Dendritic cell treated with granulocyte-macrophage colony-stimulating factor and Interleukin-4, amounts not matched to agents 40 ng/mL and 50 ng/mL, for 4 days (primary cell): ENCODE data around the gene SUOX.
"Not testable (repeated sequence)": the region's sequence is repeated elsewhere in the genome, so short reads cannot be mapped to it uniquely, and the experiment has no call there.

Experiments
- H3K27ac Mint-ChIP-seq: one replicate; pipeline ENCODE4 v1.8.0; 2022; ENCODE audit warnings: mild to moderate bottlenecking, mixed read lengths
- H3K27me3 Mint-ChIP-seq: one replicate; pipeline ENCODE4 v1.8.0; 2022; ENCODE audit warnings: mild to moderate bottlenecking, mixed read lengths
- H3K36me3 Mint-ChIP-seq: one replicate; pipeline ENCODE4 v1.8.0; 2022; ENCODE audit warnings: low read depth, mixed read lengths
- H3K4me1 Mint-ChIP-seq: one replicate; pipeline ENCODE4 v1.8.0; 2022; ENCODE audit warnings: low read depth, mixed read lengths
- H3K4me3 Mint-ChIP-seq: one replicate; pipeline ENCODE4 v1.8.0; 2022; ENCODE audit warnings: mild to moderate bottlenecking, moderate library complexity, mixed read lengths
- H3K9me3 Mint-ChIP-seq: one replicate; pipeline ENCODE4 v1.8.0; 2022; ENCODE audit warnings: mixed read lengths
- intact Hi-C: fragments of 100-400 bp; cut with micrococcal nuclease; formaldehyde crosslinking; loops from one replicate; pipeline ENCODE4 v1.15.0; 2022

The SUOX gene

DNA sequence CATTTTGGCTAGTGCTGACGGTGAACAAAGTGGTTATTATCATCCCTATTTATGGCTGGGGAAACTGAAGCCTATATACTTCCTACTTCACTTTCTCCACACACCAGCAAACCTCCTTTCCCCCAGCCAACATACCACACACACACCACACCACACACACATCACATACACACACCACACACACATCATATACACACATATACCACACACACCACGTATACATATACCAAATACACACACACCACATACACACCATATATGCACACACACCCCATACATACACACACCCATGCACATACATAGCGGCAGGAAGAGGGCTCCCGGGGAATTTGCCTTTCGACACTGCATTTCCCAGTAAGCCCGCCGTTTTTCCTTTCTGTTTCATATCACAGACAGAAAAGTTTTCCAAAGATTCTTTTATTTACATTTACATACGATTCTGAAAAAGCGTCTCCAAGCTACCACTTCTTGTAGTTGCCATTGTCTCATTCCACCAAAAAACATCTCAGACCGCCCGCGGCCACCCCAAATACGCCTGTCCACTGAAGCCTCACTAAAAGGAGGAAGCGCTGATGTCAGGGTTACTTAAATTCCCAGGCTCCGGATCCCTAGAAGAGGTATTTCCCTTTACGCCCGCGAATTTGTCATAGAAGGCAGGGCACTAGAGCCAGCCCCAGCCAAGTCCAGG is 24.0 kb upstream of the SUOX start:
- peaks cover 31% of the 10 kb centered on the region for H3K36me3 Mint-ChIP-seq
- H3K9me3 Mint-ChIP-seq, result no peaks in the 10 kb centered on the region
- peaks cover 30% of the 10 kb centered on the region for H3K4me1 Mint-ChIP-seq
- intact Hi-C loops, result no loop called here
- H3K27ac Mint-ChIP-seq, result no peak overlapping the region
- no peaks in the 10 kb centered on the region for H3K27me3 Mint-ChIP-seq
- no peak overlapping the region for H3K4me3 Mint-ChIP-seq

DNA sequence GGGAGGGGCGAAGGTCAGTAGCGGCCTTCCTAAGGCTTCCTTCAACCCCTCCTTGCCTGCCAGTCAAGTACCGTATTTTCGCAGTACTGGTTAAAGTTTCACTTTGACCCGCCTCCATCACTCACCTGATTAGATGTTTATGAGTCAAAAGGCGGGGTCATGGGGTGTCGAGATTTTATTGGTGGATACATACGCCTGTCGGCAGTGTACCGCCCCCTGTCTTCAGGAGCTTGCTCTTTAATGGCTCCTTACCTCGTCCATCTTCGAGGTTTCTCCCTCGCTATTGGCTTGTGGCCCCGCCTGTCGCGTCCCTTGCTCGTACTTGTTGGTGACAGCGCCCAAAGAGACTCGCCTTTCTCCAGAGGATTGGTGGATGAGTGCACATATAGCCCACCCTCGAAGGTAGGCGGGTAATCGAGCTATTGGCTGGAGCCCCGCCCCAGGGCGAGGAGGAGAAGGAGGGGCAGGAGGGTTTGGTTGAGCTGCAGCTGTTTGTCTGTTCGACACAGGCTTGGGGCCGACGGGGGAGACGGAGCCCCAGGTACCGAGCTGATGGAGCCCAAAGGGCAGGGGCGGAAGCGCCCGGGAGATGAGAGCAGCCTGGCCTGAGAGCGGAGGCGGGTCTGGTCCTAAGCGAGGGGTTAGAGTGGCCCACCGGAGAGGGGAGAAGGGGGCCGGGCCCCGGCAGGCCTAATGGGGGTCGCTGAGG is 23.3 kb upstream of the SUOX start, which contains the start of gene RAB5B:
Gene RAB5B, plus strand, starts transcription at position 480 of the 709 bp plus-strand sequence. CDS start 12,883 bp downstream, outside the sequence.
- Mint-ChIP-seq H3K36me3 (peaks cover 37% of the 10 kb centered on the region), H3K4me3 (no peak within 1 kb of the TSS), H3K9me3 (no peaks in the 10 kb centered on the region), H3K27me3 (no peaks in the 10 kb centered on the region), H3K27ac (no peak within 1 kb of the TSS), H3K4me1 (peaks cover 34% of the 10 kb centered on the region)
- intact Hi-C loops, result no loop called here

DNA sequence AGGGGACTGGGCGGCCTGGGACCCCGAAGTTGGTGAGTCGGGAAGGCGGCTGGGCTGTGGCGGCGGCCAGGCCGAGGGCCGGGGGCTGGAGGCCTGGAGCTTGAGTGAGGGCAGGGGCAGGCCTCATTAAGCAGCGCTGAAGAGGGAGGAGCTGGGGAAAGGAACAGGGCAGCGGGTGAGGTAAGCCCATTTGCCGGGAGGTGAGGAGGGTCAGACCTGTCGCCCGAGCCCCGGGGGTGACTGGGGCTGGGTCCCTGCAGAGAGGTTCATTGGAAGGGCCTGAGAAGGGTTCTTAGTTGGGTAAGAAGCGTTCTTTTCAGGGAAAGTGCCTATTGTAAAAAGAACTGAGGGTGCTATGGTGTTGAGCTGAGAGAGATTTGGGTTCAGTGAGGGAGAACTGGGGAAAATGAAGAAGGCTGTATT is 22.8 kb upstream of the SUOX start:
- Mint-ChIP-seq H3K27me3 (no peaks in the 10 kb centered on the region), H3K4me1 (peaks cover 34% of the 10 kb centered on the region)

DNA sequence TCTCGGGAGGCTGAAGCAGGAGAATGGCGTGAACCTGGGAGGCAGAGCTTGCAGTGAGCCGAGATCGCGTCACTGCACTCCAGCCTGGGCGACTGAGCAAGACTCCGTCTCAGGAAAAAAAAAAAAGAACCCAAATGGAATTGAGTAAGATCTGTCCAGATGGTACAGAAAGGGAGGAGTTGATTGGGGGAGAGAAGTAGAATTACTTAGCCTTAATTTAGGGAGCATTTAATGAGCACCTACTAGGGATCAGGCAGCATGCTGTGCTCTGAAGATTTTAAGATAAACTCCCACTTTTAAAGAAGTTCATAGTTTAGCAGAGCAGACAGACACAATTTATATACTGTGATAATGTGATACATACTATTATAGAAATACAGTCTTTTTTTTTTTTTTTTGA is 18.7 kb upstream of the SUOX start:
- no peaks in the 10 kb centered on the region for H3K9me3 Mint-ChIP-seq
- H3K4me1 Mint-ChIP-seq, result peaks cover 50% of the 10 kb centered on the region
- intact Hi-C loops, result no loop called here
- H3K27me3 Mint-ChIP-seq, result no peaks in the 10 kb centered on the region
- H3K27ac Mint-ChIP-seq, result peak overlapping the region; percentile 38
- no peak overlapping the region for H3K4me3 Mint-ChIP-seq
- peaks cover 56% of the 10 kb centered on the region for H3K36me3 Mint-ChIP-seq

More for the DNA sequence above, 22.8 kb upstream of the SUOX start:
- intact Hi-C loops, result no loop called here
- Mint-ChIP-seq H3K27ac (no peak overlapping the region), H3K9me3 (no peaks in the 10 kb centered on the region), H3K36me3 (peaks cover 43% of the 10 kb centered on the region), H3K4me3 (no peak overlapping the region)

DNA sequence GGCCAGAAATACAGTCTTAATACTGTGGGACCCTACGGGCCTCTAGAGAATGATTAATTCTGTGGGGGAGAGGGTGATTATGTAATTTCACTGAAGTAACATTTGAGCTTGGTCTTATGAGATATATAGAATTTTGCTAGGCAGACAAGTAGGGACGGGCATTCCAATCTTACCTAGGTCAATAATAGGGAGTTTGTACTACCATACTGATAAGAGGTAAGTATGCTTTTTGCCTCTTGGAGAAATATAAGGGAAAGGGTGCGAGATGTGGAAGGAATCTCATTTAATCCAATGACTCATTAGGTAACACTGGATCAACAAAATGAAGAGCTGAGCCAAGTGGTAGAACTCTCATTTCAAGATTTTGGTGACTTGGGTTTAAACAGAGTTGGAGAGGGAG is 18.0 kb upstream of the SUOX start:
- peaks cover 57% of the 10 kb centered on the region for H3K4me1 Mint-ChIP-seq
- no peak overlapping the region for H3K4me3 Mint-ChIP-seq
- H3K27me3 Mint-ChIP-seq, result no peaks in the 10 kb centered on the region
- H3K9me3 Mint-ChIP-seq, result no peaks in the 10 kb centered on the region
- H3K27ac Mint-ChIP-seq, result no peak overlapping the region
- intact Hi-C loops, result no loop called here
- peaks cover 63% of the 10 kb centered on the region for H3K36me3 Mint-ChIP-seq

DNA sequence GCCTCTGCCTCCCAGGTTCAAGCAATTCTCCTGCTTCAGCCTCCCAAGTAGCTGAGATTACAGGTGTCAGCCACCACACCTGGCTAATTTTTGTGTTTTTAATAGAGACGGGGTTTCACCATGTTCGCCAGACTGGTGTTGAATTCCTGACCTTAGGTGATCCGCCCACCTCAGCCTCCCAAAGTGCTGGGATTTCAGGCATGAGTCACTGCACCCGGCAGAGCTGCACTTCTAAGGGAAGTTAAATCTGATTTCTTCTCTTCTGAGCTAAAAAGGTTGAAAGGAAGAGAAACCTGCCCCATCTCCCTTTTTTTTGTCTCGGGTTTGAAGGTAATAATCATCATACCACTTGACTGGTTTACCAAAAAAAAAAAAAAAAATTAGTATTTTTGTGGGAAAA is 15.2 kb upstream of the SUOX start:
- H3K27ac Mint-ChIP-seq, H3K27me3 Mint-ChIP-seq, H3K9me3 Mint-ChIP-seq, H3K4me3 Mint-ChIP-seq, intact Hi-C loops: not testable (repeated sequence)
- Mint-ChIP-seq H3K36me3 (peaks cover 79% of the 10 kb centered on the region), H3K4me1 (peaks cover 55% of the 10 kb centered on the region)

DNA sequence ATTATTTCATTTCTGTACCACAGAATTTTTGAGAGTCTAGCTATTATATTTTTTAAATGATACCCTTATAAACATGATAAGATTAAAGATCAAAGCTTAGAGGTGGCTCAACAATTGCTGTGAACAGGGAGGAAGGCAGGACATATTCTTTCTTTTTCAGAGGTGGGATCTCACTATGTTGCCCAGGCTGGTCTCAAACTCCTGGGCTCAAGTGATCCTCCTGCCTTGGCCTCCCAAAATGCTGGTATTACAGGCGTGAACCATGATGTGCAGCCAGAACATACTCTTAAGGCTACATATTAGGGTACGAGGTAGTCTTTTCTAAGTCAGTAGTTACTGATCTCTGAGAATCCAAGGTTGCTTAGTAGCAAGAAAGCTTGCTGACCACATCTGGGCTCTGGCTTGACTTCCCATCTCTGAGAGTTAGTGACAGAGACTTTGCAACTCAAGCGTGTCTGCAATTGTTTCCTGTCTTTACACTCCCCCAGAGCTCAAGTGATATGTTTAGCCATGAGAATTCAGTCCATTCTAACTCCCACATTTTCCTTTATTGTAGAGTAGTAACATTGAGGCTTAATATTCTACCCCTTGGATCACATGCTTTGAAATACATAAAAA is 14.6 kb upstream of the SUOX start:
- Mint-ChIP-seq H3K36me3 (peaks cover 80% of the 10 kb centered on the region), H3K27ac (no peak overlapping the region), H3K4me3 (no peak overlapping the region), H3K9me3 (no peaks in the 10 kb centered on the region), H3K4me1 (peaks cover 50% of the 10 kb centered on the region), H3K27me3 (no peaks in the 10 kb centered on the region)
- intact Hi-C loops, result no loop called here

DNA sequence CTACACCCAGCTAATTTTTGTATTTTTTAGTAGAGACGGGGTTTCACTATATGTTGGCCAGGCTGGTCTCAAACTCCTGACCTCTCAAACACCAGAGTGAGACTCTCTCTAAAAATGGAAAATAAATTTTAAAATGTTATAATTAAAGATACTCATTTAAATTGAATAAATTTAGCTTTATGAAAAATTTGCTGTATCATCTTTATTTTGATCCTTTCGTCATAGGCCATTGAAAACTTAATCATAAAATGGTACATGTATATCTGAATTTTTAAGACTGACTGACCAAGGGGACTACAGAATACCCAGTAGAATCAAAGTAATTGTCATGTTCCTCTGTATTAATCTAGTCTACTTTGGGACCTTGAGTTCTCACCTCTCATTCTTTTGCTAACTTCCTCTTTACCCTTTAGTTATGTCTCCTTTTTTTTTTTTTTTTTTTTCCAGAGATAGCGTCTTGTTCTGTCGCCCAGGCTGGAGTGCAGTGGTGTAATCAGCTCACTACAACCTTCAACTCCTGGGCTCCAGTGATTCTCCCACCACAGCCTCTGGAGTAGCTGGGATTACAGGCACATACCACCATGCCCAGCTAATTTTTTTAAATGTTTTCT is 13.7 kb upstream of the SUOX start:
- Mint-ChIP-seq H3K4me1 (peaks cover 41% of the 10 kb centered on the region), H3K27ac (peak overlapping the region; percentile 69), H3K36me3 (peaks cover 82% of the 10 kb centered on the region), H3K9me3 (no peaks in the 10 kb centered on the region), H3K27me3 (no peaks in the 10 kb centered on the region), H3K4me3 (no peak overlapping the region)
- intact Hi-C loops, result no loop called here

DNA sequence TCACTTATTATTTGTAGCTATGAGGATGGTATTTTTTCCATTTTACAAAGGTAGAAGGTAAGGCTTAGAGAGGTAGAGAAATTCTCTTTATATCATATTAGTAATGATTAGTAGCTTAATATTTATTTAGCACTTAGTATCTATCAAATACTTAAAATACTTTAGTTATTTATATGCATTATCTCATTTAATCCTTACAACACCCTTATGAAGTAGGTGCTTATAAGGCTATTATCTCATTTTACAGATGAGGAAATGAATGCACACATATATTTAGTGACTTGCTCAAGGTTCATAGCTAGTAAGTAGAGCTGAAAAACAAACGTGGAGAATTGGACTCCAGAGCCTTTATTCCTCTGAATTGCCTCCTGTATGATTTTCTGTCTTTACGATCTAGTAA is 12.2 kb upstream of the SUOX start:
- intact Hi-C loops, result no loop called here
- H3K27ac Mint-ChIP-seq, result no peak overlapping the region
- H3K27me3 Mint-ChIP-seq, result no peaks in the 10 kb centered on the region
- no peaks in the 10 kb centered on the region for H3K9me3 Mint-ChIP-seq
- H3K36me3 Mint-ChIP-seq, result peaks cover 84% of the 10 kb centered on the region
- H3K4me3 Mint-ChIP-seq, result no peak overlapping the region
- peaks cover 38% of the 10 kb centered on the region for H3K4me1 Mint-ChIP-seq

DNA sequence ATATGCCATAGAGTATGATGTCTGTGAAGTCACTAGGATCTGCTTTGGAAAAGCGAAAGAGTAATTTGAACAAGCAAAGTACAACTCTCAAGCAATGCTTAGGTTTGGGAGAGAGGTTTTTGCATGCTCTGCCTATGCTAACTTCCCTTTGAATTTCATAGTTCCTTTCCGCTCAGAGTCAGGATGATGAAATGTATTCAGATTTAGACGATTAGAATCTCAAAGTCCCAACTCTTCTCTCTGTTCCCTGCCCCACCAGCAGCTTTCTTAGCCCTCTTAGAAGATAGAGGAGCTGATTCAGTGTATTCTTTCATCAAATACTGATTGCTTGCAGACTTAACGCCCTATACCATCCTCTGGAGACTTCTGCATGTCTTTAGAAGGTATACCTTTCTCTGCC is 11.7 kb upstream of the SUOX start:
- no peaks in the 10 kb centered on the region for H3K27me3 Mint-ChIP-seq
- intact Hi-C loops, result no loop called here
- peaks cover 84% of the 10 kb centered on the region for H3K36me3 Mint-ChIP-seq
- H3K9me3 Mint-ChIP-seq, result no peaks in the 10 kb centered on the region
- no peak overlapping the region for H3K27ac Mint-ChIP-seq
- H3K4me3 Mint-ChIP-seq, result no peak overlapping the region
- peaks cover 34% of the 10 kb centered on the region for H3K4me1 Mint-ChIP-seq

DNA sequence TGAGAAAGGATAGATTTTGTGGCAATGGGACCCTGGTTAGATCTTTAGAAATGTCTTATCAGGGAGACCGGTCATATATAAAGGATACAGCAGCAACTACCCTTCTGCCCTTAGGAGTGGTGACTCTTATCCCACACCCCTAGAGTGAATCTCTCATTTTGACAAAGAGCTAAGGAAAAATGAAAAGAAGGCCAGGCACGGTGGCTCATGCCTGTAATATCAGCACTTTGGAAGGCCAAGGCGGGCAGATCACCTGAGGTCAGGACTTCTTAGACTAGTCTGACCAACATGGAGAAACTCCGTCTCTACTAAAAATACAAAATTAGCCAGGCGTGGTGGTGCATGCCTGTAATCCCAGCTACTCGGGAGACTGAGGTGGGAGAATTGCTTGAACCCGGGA is 11.1 kb upstream of the SUOX start:
- peaks cover 84% of the 10 kb centered on the region for H3K36me3 Mint-ChIP-seq
- intact Hi-C loops, H3K9me3 Mint-ChIP-seq, H3K4me3 Mint-ChIP-seq, H3K27me3 Mint-ChIP-seq, H3K27ac Mint-ChIP-seq: not testable (repeated sequence)
- H3K4me1 Mint-ChIP-seq, result peaks cover 33% of the 10 kb centered on the region

DNA sequence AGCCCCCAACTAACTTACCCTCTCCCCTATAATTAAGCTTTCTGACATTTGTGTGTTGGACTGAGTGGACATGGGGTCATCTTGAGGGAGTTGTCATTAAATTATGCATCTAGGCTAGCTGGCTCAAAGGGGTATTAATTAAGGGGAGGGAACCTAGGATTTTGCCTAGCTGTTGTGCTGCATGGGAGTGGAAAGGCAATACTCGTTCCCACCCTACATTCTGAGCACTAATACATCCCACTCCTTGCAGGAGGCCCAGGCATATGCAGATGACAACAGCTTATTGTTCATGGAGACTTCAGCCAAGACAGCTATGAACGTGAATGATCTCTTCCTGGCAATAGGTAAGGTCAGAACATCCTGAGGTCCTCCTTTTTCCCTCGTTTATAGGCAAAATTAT is 6.0 kb upstream of the SUOX start:
- no peaks in the 10 kb centered on the region for H3K27me3 Mint-ChIP-seq
- intact Hi-C loops, result loop anchor here (10.0 kb wide), 1 partner anchor 114 kb away; the partner anchor contains the start of gene PA2G4
- H3K9me3 Mint-ChIP-seq, result no peaks in the 10 kb centered on the region
- peaks cover 13% of the 10 kb centered on the region for H3K4me1 Mint-ChIP-seq
- no peak overlapping the region for H3K27ac Mint-ChIP-seq
- peaks cover 95% of the 10 kb centered on the region for H3K36me3 Mint-ChIP-seq
- no peak overlapping the region for H3K4me3 Mint-ChIP-seq

DNA sequence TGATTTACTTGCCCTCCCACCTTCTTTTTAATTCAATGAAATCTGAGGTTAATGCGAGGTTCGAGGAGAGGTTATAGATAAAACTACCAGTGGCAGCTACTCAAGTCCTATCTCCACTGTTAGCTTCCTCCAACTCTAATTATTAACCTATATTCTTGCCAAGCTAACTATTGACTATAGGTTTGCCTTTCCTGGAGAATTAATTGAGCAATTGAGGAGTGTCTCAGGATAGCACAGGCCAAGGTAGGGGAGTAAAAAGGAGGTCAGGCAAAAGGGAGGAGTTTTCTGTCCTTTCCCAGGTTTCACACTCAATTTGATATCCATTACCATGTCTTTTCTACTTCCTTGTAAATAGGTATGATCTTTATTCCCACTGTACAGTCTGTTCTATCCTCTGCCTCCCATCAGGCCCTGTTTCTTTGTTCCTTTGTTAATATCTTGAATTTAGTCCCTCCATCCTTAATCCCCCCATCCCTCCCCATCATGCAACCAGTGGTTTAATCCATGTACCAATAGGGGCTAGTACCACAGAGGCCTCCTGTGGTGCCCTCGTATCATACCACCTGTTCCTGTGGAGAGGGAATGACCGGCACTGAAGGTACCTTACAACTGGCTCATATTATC is 3.7 kb upstream of the SUOX start:
- Mint-ChIP-seq H3K27me3 (no peaks in the 10 kb centered on the region), H3K9me3 (no peaks in the 10 kb centered on the region), H3K27ac (no peak overlapping the region), H3K4me1 (peaks cover 22% of the 10 kb centered on the region), H3K36me3 (peaks cover 80% of the 10 kb centered on the region), H3K4me3 (no peak overlapping the region)
- intact Hi-C loops, result loop anchor here (10.0 kb wide), 1 partner anchor 111 kb away; the partner anchor contains the start of gene PA2G4
